Gastroesophageal sphincter (tissue), 4 donors: ENCODE results near the gene TTC7B. TPM values are rescaled to one million over a fixed set of nuclear protein-coding genes. Genes with fewer than 3 reads are reported as not detected.

Experiments
- ATAC-seq: fragments of 150-250 bp; one replicate; pipeline ENCODE4 v1.9.1; 2016; ENCODE audit warnings: mild to moderate bottlenecking, moderate library complexity
- H3K27ac ChIP-seq, 4 donors: fragments of 200-600 bp; sonication (generic) in 3 of 4; 1 replicate in 3 of 4; 2 replicates in 1 of 4; pipeline ENCODE4 v1.5.1; 2016 to 2019
- H3K27me3 ChIP-seq: fragments of 200-600 bp; sonication (generic); one replicate; pipeline ENCODE4 v1.5.1; 2019
- H3K36me3 ChIP-seq, 2 donors: fragments of 200-600 bp; sonication (generic); one replicate each; pipeline ENCODE4 v1.5.1; 2019; ENCODE audit warnings: control low read depth in 1 of 2
- H3K4me1 ChIP-seq, 3 donors: fragments of 200-600 bp; sonication (generic); 1 replicate in 2 of 3; 2 replicates in 1 of 3; pipeline ENCODE4 v1.5.1; 2016 to 2019; ENCODE audit warnings: control low read depth in 2 of 3
- H3K4me3 ChIP-seq, 2 donors: fragments of 200-600 bp; sonication (generic); one replicate each; pipeline ENCODE4 v1.5.1; 2019; ENCODE audit warnings: mild to moderate bottlenecking in 1 of 2, moderate library complexity in 1 of 2
- H3K9me3 ChIP-seq, 3 donors: fragments of 200-600 bp; sonication (generic); one replicate each; pipeline ENCODE4 v1.5.1; 2017 to 2019; ENCODE audit warnings: control low read depth in 2 of 3
- CTCF ChIP-seq, 4 experiments: fragments of 200-600 bp in 2 of 4; fragments of 450-650 bp in 2 of 4; sonication (generic) in 1 of 4; IDR thresholded peaks; one replicate each; pipeline ENCODE4 v1.5.1; 2017 to 2019; ENCODE audit warnings: antibody characterized with exemption in 4 of 4, mild to moderate bottlenecking in 2 of 4, moderate library complexity in 2 of 4
- EP300 ChIP-seq: sonication (generic); formaldehyde crosslinking; IDR thresholded peaks from one replicate; pipeline ENCODE4 v1.6.1; 2017; ENCODE audit warnings: antibody characterized with exemption, mild to moderate bottlenecking
- POLR2A ChIP-seq, 2 donors: fragments of 450-650 bp; IDR thresholded peaks; one replicate each; pipeline ENCODE4 v1.6.1; 2017; ENCODE audit warnings: antibody characterized with exemption in 2 of 2, mild to moderate bottlenecking in 2 of 2, moderate library complexity in 1 of 2
- POLR2AphosphoS5 ChIP-seq: sonication (generic); formaldehyde crosslinking; IDR thresholded peaks from one replicate; pipeline ENCODE4 v1.6.1; 2017; ENCODE audit warnings: antibody characterized with exemption
- WGBS, 2 donors: methylation state at CpG; one replicate each; pipeline ENCODE4 v1.1.5; 2018; ENCODE audit warnings: low coverage in 1 of 2; 5-methylcytosine and 5-hydroxymethylcytosine counted together
- total RNA-seq, 4 donors: library from RNA; depleted of rRNA; stranded (reverse); fragments of >200 nt; gene quantifications; one replicate each; pipeline ENCODE4 v1.1.0, GENCODE V29; 2016

The TTC7B gene
- total RNA-seq, 4 donors from 2014 or later: 59.0 to 170 (median 64.1) TPM

GRCh38 chr14:90654831-90655276, 161.4 kb downstream of the TTC7B start:
- Histone ChIP-seq H3K4me3 (no peak overlapping the region), H3K36me3 (peaks cover 0 to 32% of the 10 kb centered on the region in 2 donors), H3K9me3 (no peaks in the 10 kb centered on the region), H3K4me1 (peaks cover 4 to 65% (median 12%) of the 10 kb centered on the region in 3 donors), H3K27me3 (no peaks in the 10 kb centered on the region), H3K27ac (peak overlapping the region in 3 of 4 donors; percentile 3 to 51 (median 41))
- ATAC-seq: no peak
- WGBS, 2 donors: 17 to 25% methylated on average over 3 to 6 of the region's 8 CpGs
- no peak for TF ChIP-seq POLR2AphosphoS5

GRCh38 chr14:90652626-90653025, 163.6 kb downstream of the TTC7B start:
- H3K36me3 ChIP-seq: peaks cover 0 to 19% of the 10 kb centered on the region in 2 donors
- peaks cover 4 to 81% (median 12%) of the 10 kb centered on the region in 3 donors for H3K4me1 ChIP-seq
- no peak for TF ChIP-seq EP300
- peak overlapping the region in 2 of 4 donors; percentile 26 to 50 for H3K27ac ChIP-seq
- WGBS, 2 donors: 40 to 70% methylated on average over 6 of the region's 6 CpGs
- ATAC-seq: no peak
- no peak overlapping the region for H3K4me3 ChIP-seq
- no peaks in the 10 kb centered on the region for H3K27me3 ChIP-seq
- H3K9me3 ChIP-seq: no peaks in the 10 kb centered on the region

- ATAC-seq: no peak
- 36 to 68% methylated on average over 3 to 7 of the region's 9 CpGs for WGBS, 2 donors
- no peak for TF ChIP-seq CTCF (IDR thresholded peaks at IDR 0.05)
- TF ChIP-seq POLR2A (IDR thresholded peaks at IDR 0.05): no peak
- no peak for TF ChIP-seq POLR2AphosphoS5
- TF ChIP-seq EP300: no peak
- Histone ChIP-seq H3K27ac (peak overlapping the region in 3 of 4 donors; percentile 20 to 55 (median 50)), H3K27me3 (no peaks in the 10 kb centered on the region), H3K4me1 (peaks cover 4 to 75% (median 12%) of the 10 kb centered on the region in 3 donors), H3K36me3 (peaks cover 0 to 16% of the 10 kb centered on the region in 2 donors), H3K9me3 (no peaks in the 10 kb centered on the region), H3K4me3 (no peak overlapping the region)
Measured at GRCh38 chr14:90651976-90652560, 164.2 kb downstream of the TTC7B start.

- TF ChIP-seq POLR2A (IDR thresholded peaks at IDR 0.05): no peak
- no peak for TF ChIP-seq EP300
- no peak for TF ChIP-seq CTCF (IDR thresholded peaks at IDR 0.05)
- TF ChIP-seq POLR2AphosphoS5: no peak
- Histone ChIP-seq H3K4me3 (no peak overlapping the region), H3K27ac (peak overlapping the region in 2 of 4 donors; percentile 20 to 50), H3K27me3 (no peaks in the 10 kb centered on the region), H3K4me1 (peaks cover 4 to 73% (median 12%) of the 10 kb centered on the region in 3 donors), H3K9me3 (no peaks in the 10 kb centered on the region), H3K36me3 (peaks cover 0 to 16% of the 10 kb centered on the region in 2 donors)
- no peak for ATAC-seq
- WGBS, 2 donors: 62 to 75% methylated on average over 4 to 5 of the region's 5 CpGs
Measured at GRCh38 chr14:90651271-90651804, 164.9 kb downstream of the TTC7B start.

- Histone ChIP-seq H3K4me3 (no peak overlapping the region), H3K27ac (peak overlapping the region in 1 of 4 donors; percentile 41), H3K4me1 (peaks cover under 1 to 73% (median 9%) of the 10 kb centered on the region in 3 donors), H3K9me3 (no peaks in the 10 kb centered on the region), H3K27me3 (no peaks in the 10 kb centered on the region), H3K36me3 (peaks cover 0 to 23% of the 10 kb centered on the region in 2 donors)
- no CpG with 5 or more reads among the region's 3 CpGs for WGBS, 2 donors
- TF ChIP-seq POLR2A (IDR thresholded peaks at IDR 0.05) (no peak), CTCF (IDR thresholded peaks at IDR 0.05) (no peak)
- ATAC-seq: no peak
Measured at GRCh38 chr14:90649557-90650135, 166.6 kb downstream of the TTC7B start.
